ENCODE results near the gene BORA. TPM values are rescaled to one million over a fixed set of nuclear protein-coding genes. Genes with fewer than 3 reads are reported as not detected.

The BORA gene
- total RNA-seq, 3 donors from 2014 or later: 7.6 to 11.1 (median 8.1) TPM

DNA sequence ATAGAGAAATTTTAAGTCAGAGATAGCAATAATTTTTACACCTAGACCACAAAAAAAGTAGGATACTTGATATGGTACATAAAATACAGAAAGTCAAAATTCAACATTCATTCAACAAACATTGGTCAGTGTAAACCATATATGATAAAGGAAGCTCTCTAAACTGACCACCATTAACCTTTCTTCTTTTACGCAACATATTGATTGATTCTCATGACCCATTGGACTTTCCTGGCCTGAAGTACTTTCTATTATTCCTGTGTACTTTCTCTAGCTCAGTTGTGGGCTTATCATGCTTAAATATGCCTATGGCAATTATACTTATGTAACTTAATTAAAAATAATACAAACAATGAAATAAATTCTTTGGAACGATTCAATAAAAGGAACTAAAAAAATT, 64.9 kb downstream of the BORA start:
- peaks cover 6% of the 10 kb centered on the region for H3K9me3 Mint-ChIP-seq
- DNase-seq: no peak
- H3K4me1 Mint-ChIP-seq (ENCODE audit: low read depth): peaks cover 7% of the 10 kb centered on the region
- no peak for ATAC-seq
- no peak overlapping the region for H3K4me3 Mint-ChIP-seq
- peaks cover 43% of the 10 kb centered on the region for H3K36me3 Mint-ChIP-seq (ENCODE audit: insufficient read depth)
- H3K27me3 Mint-ChIP-seq (ENCODE audit: low read depth): no peaks in the 10 kb centered on the region

- DNase-seq: no peak
- peaks cover 47% of the 10 kb centered on the region for H3K36me3 Mint-ChIP-seq (ENCODE audit: insufficient read depth)
- no peak overlapping the region for H3K4me3 Mint-ChIP-seq
- H3K27me3 Mint-ChIP-seq (ENCODE audit: low read depth): no peaks in the 10 kb centered on the region
- ATAC-seq: no peak
- peaks cover 3% of the 10 kb centered on the region for H3K4me1 Mint-ChIP-seq (ENCODE audit: low read depth)
- peaks cover 4% of the 10 kb centered on the region for H3K9me3 Mint-ChIP-seq
Measured at GRCh38 chr13:72798817-72799216, 71.1 kb downstream of the BORA start.

- ATAC-seq (no peak), DNase-seq (no peak)
- Mint-ChIP-seq H3K4me3 (no peak overlapping the region), H3K4me1 (ENCODE audit: low read depth) (no peaks in the 10 kb centered on the region), H3K9me3 (no peaks in the 10 kb centered on the region), H3K36me3 (ENCODE audit: insufficient read depth) (peaks cover 37% of the 10 kb centered on the region), H3K27me3 (ENCODE audit: low read depth) (no peaks in the 10 kb centered on the region)
Measured at GRCh38 chr13:72804301-72804700, 76.6 kb downstream of the BORA start.

Other genes with a start within 250 kb of the BORA start
- gene MZT1, start 294 bp upstream of the BORA start, total RNA-seq: 10 to 100 TPM; 21.9 to 25.4 (median 24.8) TPM
- 10 to 100 TPM; 86.1 to 88.6 (median 87.9) TPM for gene DIS3, start 54.0 kb downstream of the BORA start, total RNA-seq
- gene PIBF1, start 54.2 kb downstream of the BORA start, total RNA-seq: 10 to 100 TPM; 21.6 to 22.0 (median 21.7) TPM

Data from activated T-cell treated with anti-CD3 and anti-CD28 coated beads, Interleukin-2, amount 50 U/mL, for 4 hours (primary cell).